Lower leg skin (tissue), 3 donors: ENCODE results near the gene PCBP1.

Source experiments
- CTCF ChIP-seq, 3 donors: fragments of 450-650 bp; IDR thresholded peaks; one replicate each; pipeline ENCODE4 v1.5.1; 2016; ENCODE audit warnings: antibody characterized with exemption in 3 of 3, mild to moderate bottlenecking in 3 of 3, moderate library complexity in 2 of 3
- POLR2A ChIP-seq, 2 donors: fragments of 450-650 bp; IDR thresholded peaks; one replicate each; pipeline ENCODE4 v1.6.1; 2016 to 2017; ENCODE audit warnings: antibody characterized with exemption in 2 of 2, mild to moderate bottlenecking in 1 of 2, moderate library complexity in 1 of 2

GRCh38 chr2:70111752-70112591 is 24.7 kb downstream of the PCBP1 start:
- no peak for TF ChIP-seq CTCF (IDR thresholded peaks at IDR 0.05)
- TF ChIP-seq POLR2A (IDR thresholded peaks at IDR 0.05): no peak
